GM19438 (cell line): Measurements from ENCODE around the gene INTS4.
A peak's percentile ranks its signal among the peaks of the same experiment; 100 is the strongest.
"Not testable (repeated sequence)": the region's sequence is repeated elsewhere in the genome, so short reads cannot be mapped to it uniquely, and the experiment has no call there.

Experiments used
- ATAC-seq: cut with Tn5 transposase; IDR thresholded peaks from one replicate; pipeline ENCODE4 v1.9.1; 2021; ENCODE audit warnings: low read depth; ENCODE audit not compliant: unreplicated experiment

The INTS4 gene

GRCh38 chr11:77884186-77884828 lies 110.2 kb downstream of the INTS4 start:
- no peak for ATAC-seq

- no peak for ATAC-seq
Measured at GRCh38 chr11:77883775-77884174, 110.7 kb downstream of the INTS4 start.

GRCh38 chr11:77882396-77882795 lies 112.1 kb downstream of the INTS4 start:
- ATAC-seq = no peak

GRCh38 chr11:77879218-77879617 lies 115.2 kb downstream of the INTS4 start:
- ATAC-seq = peak; percentile 89

- not testable (repeated sequence) for ATAC-seq
Measured at GRCh38 chr11:77878247-77878646, 116.2 kb downstream of the INTS4 start.

- no peak for ATAC-seq
Measured at GRCh38 chr11:77876045-77876444, 118.4 kb downstream of the INTS4 start.

- no peak for ATAC-seq
Measured at GRCh38 chr11:77874206-77874605, 120.3 kb downstream of the INTS4 start.

GRCh38 chr11:77873345-77873744 lies 121.1 kb downstream of the INTS4 start:
- no peak for ATAC-seq

GRCh38 chr11:77871855-77872254 lies 122.6 kb downstream of the INTS4 start:
- ATAC-seq = no peak

- ATAC-seq = no peak
Measured at GRCh38 chr11:77868744-77869143, 125.7 kb downstream of the INTS4 start.

- no peak for ATAC-seq
Measured at GRCh38 chr11:77866336-77866735, 128.1 kb downstream of the INTS4 start.

GRCh38 chr11:77865805-77866204 lies 128.7 kb downstream of the INTS4 start:
- no peak for ATAC-seq

GRCh38 chr11:77861444-77861843 lies 133.0 kb downstream of the INTS4 start:
- not testable (repeated sequence) for ATAC-seq

GRCh38 chr11:77857906-77858457 lies 136.5 kb downstream of the INTS4 start:
- not testable (repeated sequence) for ATAC-seq

- ATAC-seq = no peak
Measured at GRCh38 chr11:77854838-77855237, 139.6 kb downstream of the INTS4 start.

- ATAC-seq = no peak
Measured at GRCh38 chr11:77851503-77851902, 143.0 kb downstream of the INTS4 start.

GRCh38 chr11:77843700-77844099 lies 150.8 kb downstream of the INTS4 start:
- not testable (repeated sequence) for ATAC-seq

- no peak for ATAC-seq
Measured at GRCh38 chr11:77842441-77843121, 151.9 kb downstream of the INTS4 start.

- no peak for ATAC-seq
Measured at GRCh38 chr11:77833302-77833701, 161.2 kb downstream of the INTS4 start.

GRCh38 chr11:77828926-77829325 lies 165.5 kb downstream of the INTS4 start:
- no peak for ATAC-seq
